HG02588 (cell line): ENCODE results near the gene CCDC71L.

Experiments used
- ATAC-seq: cut with Tn5 transposase; IDR thresholded peaks from one replicate; pipeline ENCODE4 v1.9.1; 2021; ENCODE audit warnings: mild to moderate bottlenecking, moderate library complexity; ENCODE audit not compliant: unreplicated experiment

Gene CCDC71L

GRCh38 chr7:106626376-106627164 lies 34.4 kb downstream of the CCDC71L start:
- ATAC-seq = no peak

- no peak for ATAC-seq
Measured at GRCh38 chr7:106625678-106626301, 35.2 kb downstream of the CCDC71L start.

- ATAC-seq = no peak
Measured at GRCh38 chr7:106623853-106624252, 37.1 kb downstream of the CCDC71L start.

GRCh38 chr7:106623315-106623660 lies 37.7 kb downstream of the CCDC71L start:
- ATAC-seq = no peak

- ATAC-seq = no peak
Measured at GRCh38 chr7:106622654-106623314, 38.2 kb downstream of the CCDC71L start.

GRCh38 chr7:106621393-106622132 lies 39.4 kb downstream of the CCDC71L start:
- no peak for ATAC-seq

GRCh38 chr7:106620676-106621075 lies 40.3 kb downstream of the CCDC71L start:
- ATAC-seq = no peak

GRCh38 chr7:106620034-106620433 lies 40.9 kb downstream of the CCDC71L start:
- ATAC-seq = no peak

GRCh38 chr7:106619213-106619612 lies 41.7 kb downstream of the CCDC71L start:
- ATAC-seq = no peak

- no peak for ATAC-seq
Measured at GRCh38 chr7:106618480-106618879, 42.5 kb downstream of the CCDC71L start.

- ATAC-seq = no peak
Measured at GRCh38 chr7:106617860-106618259, 43.1 kb downstream of the CCDC71L start.

- ATAC-seq = no peak
Measured at GRCh38 chr7:106616708-106617051, 44.3 kb downstream of the CCDC71L start.

- ATAC-seq = no peak
Measured at GRCh38 chr7:106615808-106616707, 44.9 kb downstream of the CCDC71L start.

- no peak for ATAC-seq
Measured at GRCh38 chr7:106614751-106615150, 46.2 kb downstream of the CCDC71L start.

GRCh38 chr7:106613848-106614560 lies 47.0 kb downstream of the CCDC71L start:
- ATAC-seq = no peak

GRCh38 chr7:106613279-106613678 lies 47.7 kb downstream of the CCDC71L start:
- no peak for ATAC-seq

- no peak for ATAC-seq
Measured at GRCh38 chr7:106612432-106612831, 48.5 kb downstream of the CCDC71L start.

GRCh38 chr7:106611911-106612310 lies 49.0 kb downstream of the CCDC71L start:
- no peak for ATAC-seq

GRCh38 chr7:106610996-106611886 lies 49.7 kb downstream of the CCDC71L start:
- ATAC-seq = no peak
